ENCODE results near the gene TNS3. TPM values are rescaled to one million over a fixed set of nuclear protein-coding genes. Genes with fewer than 3 reads are reported as not detected.
A peak's percentile ranks its signal among the peaks of the same experiment; 100 is the strongest.

The TNS3 gene
- total RNA-seq, 1 donor from 2014 or later, result 92.9 TPM

DNA sequence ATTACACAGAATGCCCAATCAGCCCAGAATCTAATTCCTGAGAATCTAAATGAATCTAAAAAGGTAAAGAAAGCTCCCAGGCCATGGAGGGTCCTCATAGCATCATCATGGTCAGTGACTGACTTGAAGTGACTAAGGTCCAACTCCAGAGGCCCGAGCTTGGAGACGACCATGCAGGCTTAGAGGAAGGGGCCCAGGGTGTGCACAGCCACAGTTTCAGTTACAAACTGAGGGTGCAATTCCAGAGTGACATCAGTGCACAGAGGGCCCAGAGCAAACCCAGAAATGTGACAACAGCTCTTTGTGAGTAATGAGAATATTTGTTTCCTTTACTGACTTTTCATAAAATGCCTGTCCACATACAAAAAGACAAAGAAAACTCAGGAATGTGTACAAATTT, 170.0 kb downstream of the TNS3 start:
- Histone ChIP-seq H3K9me3 (ENCODE audit: insufficient read depth, low read depth, low read length) (no peaks in the 10 kb centered on the region), H3K27ac (ENCODE audit: low read depth, low read length) (no peak overlapping the region), H3K27me3 (ENCODE audit: insufficient read depth, low read length) (no peaks in the 10 kb centered on the region), H3K4me3 (ENCODE audit: insufficient read depth, low read depth, low read length) (no peak overlapping the region), H4K20me1 (ENCODE audit: insufficient read depth, low read length) (peaks cover 47% of the 10 kb centered on the region), H3K9ac (ENCODE audit: low read length) (no peak overlapping the region), H3K79me2 (ENCODE audit: insufficient read depth, low read length) (no peaks in the 10 kb centered on the region), H3K36me3 (ENCODE audit: insufficient read depth, low read length) (peaks cover 24% of the 10 kb centered on the region), H3K4me1 (ENCODE audit: insufficient read depth, low read length) (no peaks in the 10 kb centered on the region), H3K4me2 (ENCODE audit: low read length) (no peak overlapping the region), H2AFZ (ENCODE audit: low read depth, low read length) (no peak overlapping the region)
- DNase-seq (ENCODE audit: low read depth) (no peak), FAIRE-seq (no peak)
- Mint-ChIP-seq H3K36me3 (ENCODE audit: low read depth, unreplicated experiment) (peaks cover 26% of the 10 kb centered on the region), H3K9me3 (ENCODE audit: unreplicated experiment) (no peaks in the 10 kb centered on the region), H3K4me3 (ENCODE audit: unreplicated experiment) (no peak overlapping the region), H3K4me1 (ENCODE audit: low read depth, unreplicated experiment) (peaks cover 8% of the 10 kb centered on the region), H3K27ac (ENCODE audit: unreplicated experiment) (no peak overlapping the region), H3K27me3 (ENCODE audit: low read depth, unreplicated experiment) (no peaks in the 10 kb centered on the region)
- TF ChIP-seq CTCF (IDR thresholded peaks at IDR 0.05; ENCODE audit: insufficient read depth, low read depth, low read length) (no peak), EZH2 (IDR thresholded peaks at IDR 0.05; ENCODE audit: insufficient read depth, low read length) (no peak)

- peaks cover 49% of the 10 kb centered on the region for H4K20me1 ChIP-seq (ENCODE audit: insufficient read depth, low read length)
- no peaks in the 10 kb centered on the region for H3K9me3 Mint-ChIP-seq (ENCODE audit: unreplicated experiment)
- H3K27ac Mint-ChIP-seq (ENCODE audit: unreplicated experiment), result no peak overlapping the region
- no peaks in the 10 kb centered on the region for H3K4me1 ChIP-seq (ENCODE audit: insufficient read depth, low read length)
- H3K4me3 Mint-ChIP-seq (ENCODE audit: unreplicated experiment), result no peak overlapping the region
- H2AFZ ChIP-seq (ENCODE audit: low read depth, low read length), result no peak overlapping the region
- H3K9ac ChIP-seq (ENCODE audit: low read length), result no peak overlapping the region
- H3K27ac ChIP-seq (ENCODE audit: low read depth, low read length), result no peak overlapping the region
- H3K27me3 Mint-ChIP-seq (ENCODE audit: low read depth, unreplicated experiment), result no peaks in the 10 kb centered on the region
- H3K4me3 ChIP-seq (ENCODE audit: insufficient read depth, low read depth, low read length), result no peak overlapping the region
- H3K79me2 ChIP-seq (ENCODE audit: insufficient read depth, low read length), result no peaks in the 10 kb centered on the region
- H3K9me3 ChIP-seq (ENCODE audit: insufficient read depth, low read depth, low read length), result no peaks in the 10 kb centered on the region
- H3K27me3 ChIP-seq (ENCODE audit: insufficient read depth, low read length), result no peaks in the 10 kb centered on the region
- H3K36me3 Mint-ChIP-seq (ENCODE audit: low read depth, unreplicated experiment), result peaks cover 31% of the 10 kb centered on the region
- no peak for FAIRE-seq
- no peak overlapping the region for H3K4me2 ChIP-seq (ENCODE audit: low read length)
- no peak for TF ChIP-seq EZH2 (IDR thresholded peaks at IDR 0.05; ENCODE audit: insufficient read depth, low read length)
- TF ChIP-seq CTCF (IDR thresholded peaks at IDR 0.05; ENCODE audit: insufficient read depth, low read depth, low read length), result no peak
- peaks cover 7% of the 10 kb centered on the region for H3K4me1 Mint-ChIP-seq (ENCODE audit: low read depth, unreplicated experiment)
- H3K36me3 ChIP-seq (ENCODE audit: insufficient read depth, low read length), result peaks cover 19% of the 10 kb centered on the region
- DNase-seq (ENCODE audit: low read depth), result no peak
Measured at GRCh38 chr7:47411281-47411869, 170.5 kb downstream of the TNS3 start.

DNA sequence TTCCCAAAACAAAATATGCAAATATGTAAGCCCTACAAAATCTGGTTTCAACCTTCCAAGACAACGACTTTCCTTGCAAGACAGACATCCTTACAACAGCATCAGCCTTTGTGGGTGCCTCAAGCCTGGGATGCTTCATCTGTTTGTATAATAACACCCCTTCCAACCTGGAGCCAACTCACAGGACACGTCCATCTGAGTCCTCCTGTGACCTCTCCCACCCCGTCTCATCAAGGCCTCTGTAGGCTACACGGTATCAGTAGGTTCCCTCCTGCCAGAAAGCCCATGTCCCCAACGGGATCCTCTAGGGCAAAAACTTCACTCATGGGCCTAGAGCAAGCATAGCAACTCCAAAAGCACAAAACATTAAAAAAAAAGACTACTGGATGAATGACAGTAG, 173.2 kb downstream of the TNS3 start:
- Mint-ChIP-seq H3K27me3 (ENCODE audit: low read depth, unreplicated experiment) (no peaks in the 10 kb centered on the region), H3K27ac (ENCODE audit: unreplicated experiment) (peak overlapping the region; percentile 1), H3K9me3 (ENCODE audit: unreplicated experiment) (no peaks in the 10 kb centered on the region), H3K4me1 (ENCODE audit: low read depth, unreplicated experiment) (peaks cover 9% of the 10 kb centered on the region), H3K36me3 (ENCODE audit: low read depth, unreplicated experiment) (peaks cover 20% of the 10 kb centered on the region), H3K4me3 (ENCODE audit: unreplicated experiment) (no peak overlapping the region)
- no peaks in the 10 kb centered on the region for H3K27me3 ChIP-seq (ENCODE audit: insufficient read depth, low read length)
- H3K36me3 ChIP-seq (ENCODE audit: insufficient read depth, low read length), result peaks cover 14% of the 10 kb centered on the region
- H3K9ac ChIP-seq (ENCODE audit: low read length), result no peak overlapping the region
- H3K79me2 ChIP-seq (ENCODE audit: insufficient read depth, low read length), result no peaks in the 10 kb centered on the region
- H2AFZ ChIP-seq (ENCODE audit: low read depth, low read length), result no peak overlapping the region
- DNase-seq (ENCODE audit: low read depth) (no peak), FAIRE-seq (no peak)
- H3K4me1 ChIP-seq (ENCODE audit: insufficient read depth, low read length), result peaks cover 9% of the 10 kb centered on the region
- peaks cover 49% of the 10 kb centered on the region for H4K20me1 ChIP-seq (ENCODE audit: insufficient read depth, low read length)
- no peak overlapping the region for H3K4me2 ChIP-seq (ENCODE audit: low read length)
- no peak overlapping the region for H3K27ac ChIP-seq (ENCODE audit: low read depth, low read length)
- no peak overlapping the region for H3K4me3 ChIP-seq (ENCODE audit: insufficient read depth, low read depth, low read length)
- no peak for TF ChIP-seq CTCF (IDR thresholded peaks at IDR 0.05; ENCODE audit: insufficient read depth, low read depth, low read length)
- no peak for TF ChIP-seq EZH2 (IDR thresholded peaks at IDR 0.05; ENCODE audit: insufficient read depth, low read length)
- no peaks in the 10 kb centered on the region for H3K9me3 ChIP-seq (ENCODE audit: insufficient read depth, low read depth, low read length)
